Panc1 (cell line): ENCODE data around the gene MYO1E. TPM values are rescaled to one million over a fixed set of nuclear protein-coding genes. Genes with fewer than 3 reads are reported as not detected.

Experiments
- ATAC-seq: fragments of 200-7000 bp; cut with Tn5 transposase; 2 replicates; pipeline ENCODE4 v1.9.1; 2020; ENCODE audit warnings: mild to moderate bottlenecking, moderate library complexity
- BruUV-seq: library from RNA; stranded (reverse); fragments of 400-500 nt; replicated peaks from 2 replicates; lab custom pipeline; 2021; lab: Mats Ljungman, UMichigan
- CTCF ChIA-PET: fragments of 300-600 bp; sonication (Branson Sonifier 250); formaldehyde crosslinking; loops from one replicate; lab custom pipeline; 2022; ENCODE audit warnings: antibody characterized with exemption; lab: Charles Lee
- POLR2A ChIA-PET: fragments of 300-600 bp; sonication (Branson Sonifier 250); formaldehyde crosslinking; loops from one replicate; lab custom pipeline; 2022; ENCODE audit warnings: antibody characterized with exemption; lab: Charles Lee
- DNase-seq: peaks from one replicate; pipeline ENCODE4 v3.0.0-alpha.2; 2010; ENCODE audit warnings: low read depth, low spot score
- H3K27ac ChIP-seq: 2 replicates; pipeline ENCODE4 v1.5.1; 2011; ENCODE audit warnings: mild to moderate bottlenecking, low read length, inconsistent platforms
- H3K27me3 ChIP-seq: fragments of 200-500 bp; sonication (Bioruptor generic); 2 replicates; pipeline ENCODE4 v1.6.0; 2014; ENCODE audit warnings: low read length, inconsistent platforms; ENCODE audit not compliant: control insufficient read depth, insufficient read depth
- H3K36me3 ChIP-seq: fragments of 200-500 bp; sonication (Bioruptor generic); 2 replicates; pipeline ENCODE4 v1.5.1; 2014; ENCODE audit warnings: inconsistent platforms, mild to moderate bottlenecking, low read length, moderate library complexity; ENCODE audit not compliant: control insufficient read depth, insufficient read depth
- H3K4me1 ChIP-seq: 2 replicates; pipeline ENCODE4 v1.5.1; 2011; ENCODE audit warnings: inconsistent platforms, mild to moderate bottlenecking, low read length, moderate library complexity; ENCODE audit not compliant: control insufficient read depth, insufficient read depth
- H3K4me3 ChIP-seq, 2 experiments: 2 replicates each; pipeline ENCODE4 v1.5.1; 2011 to 2012; ENCODE audit warnings: low read depth in 2 of 2, low read length in 2 of 2, mild to moderate bottlenecking in 2 of 2, inconsistent platforms in 1 of 2, moderate library complexity in 1 of 2
- H3K9me3 ChIP-seq: fragments of 200-500 bp; sonication (Bioruptor generic); 2 replicates; pipeline ENCODE4 v1.5.1; 2014; ENCODE audit warnings: low read depth, mild to moderate bottlenecking, inconsistent platforms, low read length, moderate library complexity; ENCODE audit not compliant: control insufficient read depth, insufficient read depth
- POLR2AphosphoS5 ChIP-seq: IDR thresholded peaks from 2 replicates; pipeline ENCODE4 v1.6.1; 2012; ENCODE audit warnings: mild to moderate bottlenecking, low read depth, low read length, moderate library complexity
- SIN3A ChIP-seq: IDR thresholded peaks from 2 replicates; pipeline ENCODE4 v1.6.1; 2012; ENCODE audit warnings: low read depth, mild to moderate bottlenecking, low read length, moderate library complexity, borderline replicate concordance; ENCODE audit not compliant: insufficient read depth
- TCF7L2 ChIP-seq: IDR thresholded peaks from 2 replicates; pipeline ENCODE4 v1.6.1; 2011; ENCODE audit warnings: mild to moderate bottlenecking, low read depth, low read length, inconsistent platforms
- in situ Hi-C: cut with HindIII; loops from 2 replicates; pipeline ENCODE4 v1.10.0; 2016; ENCODE audit warnings: low sequenced_read_pairs, low pct_unique_long_range_greater_than_20kb
- intact Hi-C: fragments of 100-400 bp; cut with micrococcal nuclease; formaldehyde crosslinking; loops from one replicate; pipeline ENCODE4 v1.10.0; 2022; ENCODE audit not compliant: unreplicated experiment
- total RNA-seq: library from RNA; stranded (reverse); gene quantifications from one replicate; pipeline ENCODE4 v1.2.1, GENCODE V29; 2021; ENCODE audit not compliant: unreplicated experiment
- TF ChIP-seq, protein P1 (sequence below): fragments of 450-650 bp; IDR thresholded peaks from 2 replicates; pipeline ENCODE4 v1.5.1; 2017; ENCODE audit warnings: mild to moderate bottlenecking
- TF ChIP-seq, protein P2 (sequence below), 2 experiments: IDR thresholded peaks; 2 replicates each; pipeline ENCODE4 v1.6.1; 2011 to 2012; ENCODE audit warnings: low read depth in 2 of 2, control low read depth in 1 of 2, low read length in 1 of 2, mild to moderate bottlenecking in 1 of 2, moderate library complexity in 1 of 2; ENCODE audit not compliant: insufficient read depth in 1 of 2

The MYO1E gene
- total RNA-seq, 1 experiment from 2014 or later, result 161 TPM

DNA sequence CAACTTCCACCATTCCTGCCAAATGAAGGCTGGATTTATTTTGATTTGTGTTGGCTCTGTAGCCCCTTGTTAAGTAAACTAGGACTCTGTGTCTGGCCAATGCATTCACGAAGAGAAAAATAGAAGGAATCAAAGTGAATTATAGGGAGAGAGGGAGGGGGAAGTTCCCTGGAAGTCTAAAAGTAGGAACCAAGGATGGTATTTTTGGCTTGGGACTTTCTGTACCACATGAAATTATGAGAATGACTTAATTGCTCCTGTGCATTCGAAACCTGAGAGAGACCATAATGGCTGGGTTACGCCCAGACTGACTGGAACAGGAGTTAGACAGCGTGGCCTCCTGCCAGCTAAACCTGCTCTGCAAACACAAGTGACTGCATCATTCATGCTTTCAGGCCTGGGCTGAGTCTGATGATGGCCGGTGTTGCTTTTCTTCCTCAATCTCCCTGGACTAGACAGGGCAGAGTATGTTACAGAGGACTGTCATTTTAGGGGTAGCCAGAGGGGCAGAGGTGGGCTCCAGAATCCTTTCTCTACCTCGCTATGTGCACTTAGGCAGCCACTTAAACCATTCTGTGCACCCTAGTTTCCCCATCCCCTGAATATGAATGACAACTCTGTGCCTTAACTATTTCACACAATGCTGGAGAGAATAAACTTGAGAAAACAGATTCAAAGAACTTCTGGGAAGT, 58.9 kb downstream of the MYO1E start:
- Histone ChIP-seq H3K27me3 (no peaks in the 10 kb centered on the region), H3K27ac (peak overlapping the region; percentile 79; the same call in 1 of the 2 replicates), H3K4me3 (no peak overlapping the region), H3K9me3 (no peaks in the 10 kb centered on the region), H3K4me1 (peaks cover 56% of the 10 kb centered on the region), H3K36me3 (no peaks in the 10 kb centered on the region)
- in situ Hi-C loops, result no loop called here
- ChIA-PET CTCF (no interaction called here), POLR2A (no interaction called here)
- intact Hi-C loops, result no loop called here
- no TSS peak for BruUV-seq
- no peak for DNase-seq
- TF ChIP-seq SIN3A (no peak), POLR2AphosphoS5 (no peak), TCF7L2 (no peak)
- TF ChIP-seq, protein P1, sequence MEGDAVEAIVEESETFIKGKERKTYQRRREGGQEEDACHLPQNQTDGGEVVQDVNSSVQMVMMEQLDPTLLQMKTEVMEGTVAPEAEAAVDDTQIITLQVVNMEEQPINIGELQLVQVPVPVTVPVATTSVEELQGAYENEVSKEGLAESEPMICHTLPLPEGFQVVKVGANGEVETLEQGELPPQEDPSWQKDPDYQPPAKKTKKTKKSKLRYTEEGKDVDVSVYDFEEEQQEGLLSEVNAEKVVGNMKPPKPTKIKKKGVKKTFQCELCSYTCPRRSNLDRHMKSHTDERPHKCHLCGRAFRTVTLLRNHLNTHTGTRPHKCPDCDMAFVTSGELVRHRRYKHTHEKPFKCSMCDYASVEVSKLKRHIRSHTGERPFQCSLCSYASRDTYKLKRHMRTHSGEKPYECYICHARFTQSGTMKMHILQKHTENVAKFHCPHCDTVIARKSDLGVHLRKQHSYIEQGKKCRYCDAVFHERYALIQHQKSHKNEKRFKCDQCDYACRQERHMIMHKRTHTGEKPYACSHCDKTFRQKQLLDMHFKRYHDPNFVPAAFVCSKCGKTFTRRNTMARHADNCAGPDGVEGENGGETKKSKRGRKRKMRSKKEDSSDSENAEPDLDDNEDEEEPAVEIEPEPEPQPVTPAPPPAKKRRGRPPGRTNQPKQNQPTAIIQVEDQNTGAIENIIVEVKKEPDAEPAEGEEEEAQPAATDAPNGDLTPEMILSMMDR, result no peak
- TF ChIP-seq, protein P2, sequence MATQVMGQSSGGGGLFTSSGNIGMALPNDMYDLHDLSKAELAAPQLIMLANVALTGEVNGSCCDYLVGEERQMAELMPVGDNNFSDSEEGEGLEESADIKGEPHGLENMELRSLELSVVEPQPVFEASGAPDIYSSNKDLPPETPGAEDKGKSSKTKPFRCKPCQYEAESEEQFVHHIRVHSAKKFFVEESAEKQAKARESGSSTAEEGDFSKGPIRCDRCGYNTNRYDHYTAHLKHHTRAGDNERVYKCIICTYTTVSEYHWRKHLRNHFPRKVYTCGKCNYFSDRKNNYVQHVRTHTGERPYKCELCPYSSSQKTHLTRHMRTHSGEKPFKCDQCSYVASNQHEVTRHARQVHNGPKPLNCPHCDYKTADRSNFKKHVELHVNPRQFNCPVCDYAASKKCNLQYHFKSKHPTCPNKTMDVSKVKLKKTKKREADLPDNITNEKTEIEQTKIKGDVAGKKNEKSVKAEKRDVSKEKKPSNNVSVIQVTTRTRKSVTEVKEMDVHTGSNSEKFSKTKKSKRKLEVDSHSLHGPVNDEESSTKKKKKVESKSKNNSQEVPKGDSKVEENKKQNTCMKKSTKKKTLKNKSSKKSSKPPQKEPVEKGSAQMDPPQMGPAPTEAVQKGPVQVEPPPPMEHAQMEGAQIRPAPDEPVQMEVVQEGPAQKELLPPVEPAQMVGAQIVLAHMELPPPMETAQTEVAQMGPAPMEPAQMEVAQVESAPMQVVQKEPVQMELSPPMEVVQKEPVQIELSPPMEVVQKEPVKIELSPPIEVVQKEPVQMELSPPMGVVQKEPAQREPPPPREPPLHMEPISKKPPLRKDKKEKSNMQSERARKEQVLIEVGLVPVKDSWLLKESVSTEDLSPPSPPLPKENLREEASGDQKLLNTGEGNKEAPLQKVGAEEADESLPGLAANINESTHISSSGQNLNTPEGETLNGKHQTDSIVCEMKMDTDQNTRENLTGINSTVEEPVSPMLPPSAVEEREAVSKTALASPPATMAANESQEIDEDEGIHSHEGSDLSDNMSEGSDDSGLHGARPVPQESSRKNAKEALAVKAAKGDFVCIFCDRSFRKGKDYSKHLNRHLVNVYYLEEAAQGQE (IDR thresholded peaks at IDR 0.05; ENCODE audit: insufficient read depth in 1 of 2, low read depth in 2 of 2, low read length in 1 of 2), result no peak
- ATAC-seq, result peak; percentile 53; the same call in 1 of the 2 replicates

DNA sequence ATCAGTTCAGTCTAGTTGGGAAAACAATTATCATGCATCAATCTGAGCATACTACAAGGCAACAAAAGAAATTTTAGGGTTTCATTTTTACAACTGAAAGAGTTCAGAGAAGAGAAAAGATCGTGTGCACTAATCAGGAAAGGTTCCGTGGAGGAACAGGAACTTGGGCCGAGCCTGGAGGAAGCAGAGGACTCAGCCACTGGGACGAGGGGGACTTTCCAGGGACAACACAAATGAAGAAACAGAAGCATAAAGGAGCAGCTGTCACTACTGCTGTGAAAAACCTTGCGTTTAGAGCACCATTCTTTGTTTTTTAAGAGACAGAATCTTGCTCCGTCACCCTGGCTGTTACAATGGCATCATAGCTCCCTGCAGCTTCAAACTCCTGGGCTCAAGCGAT, 60.5 kb downstream of the MYO1E start:
- Histone ChIP-seq H3K27me3 (no peaks in the 10 kb centered on the region), H3K4me3 (no peak overlapping the region), H3K9me3 (no peaks in the 10 kb centered on the region), H3K36me3 (no peaks in the 10 kb centered on the region), H3K27ac (peak overlapping the region; percentile 18; the same call in 1 of the 2 replicates), H3K4me1 (peaks cover 49% of the 10 kb centered on the region)
- in situ Hi-C loops (no loop called here), intact Hi-C loops (no loop called here)
- ChIA-PET CTCF (no interaction called here), POLR2A (no interaction called here)
- ATAC-seq, result no peak
- no TSS peak for BruUV-seq
- no peak for DNase-seq
- TF ChIP-seq POLR2AphosphoS5, result no peak
- no peak for TF ChIP-seq SIN3A
- TF ChIP-seq, protein P2 (IDR thresholded peaks at IDR 0.05; ENCODE audit: insufficient read depth in 1 of 2, low read depth in 2 of 2, low read length in 1 of 2), result no peak
- TF ChIP-seq TCF7L2, result no peak
- TF ChIP-seq, protein P1, result no peak
